ENCODE data around the gene RIMS3.

DNA sequence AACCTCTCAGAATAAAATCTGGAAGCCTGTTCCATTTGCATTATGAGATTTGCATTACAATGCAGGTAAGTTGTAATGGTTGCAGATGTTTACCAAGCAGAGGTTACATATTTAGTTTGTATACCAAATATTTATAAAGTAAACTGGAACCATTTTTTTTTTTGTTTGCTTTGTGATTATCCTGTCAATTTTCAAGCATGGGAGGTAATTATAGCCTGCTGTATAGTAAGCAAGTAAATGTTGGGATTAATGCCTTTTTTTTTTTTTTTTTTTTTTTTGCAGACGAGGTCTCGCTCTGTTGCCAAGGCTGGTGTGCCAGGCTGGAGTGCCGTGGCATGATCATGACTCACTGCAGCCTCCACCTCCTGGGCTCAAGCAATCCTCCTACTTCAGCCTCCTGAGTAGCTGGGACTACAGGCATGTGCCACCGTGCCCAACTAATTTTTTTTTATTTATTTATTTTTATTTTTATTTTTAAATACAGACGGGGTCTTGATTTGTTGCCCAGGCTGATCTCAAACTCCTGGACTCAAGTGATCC lies 47.0 kb upstream of the RIMS3 start:
- TF ChIP-seq, protein P1, sequence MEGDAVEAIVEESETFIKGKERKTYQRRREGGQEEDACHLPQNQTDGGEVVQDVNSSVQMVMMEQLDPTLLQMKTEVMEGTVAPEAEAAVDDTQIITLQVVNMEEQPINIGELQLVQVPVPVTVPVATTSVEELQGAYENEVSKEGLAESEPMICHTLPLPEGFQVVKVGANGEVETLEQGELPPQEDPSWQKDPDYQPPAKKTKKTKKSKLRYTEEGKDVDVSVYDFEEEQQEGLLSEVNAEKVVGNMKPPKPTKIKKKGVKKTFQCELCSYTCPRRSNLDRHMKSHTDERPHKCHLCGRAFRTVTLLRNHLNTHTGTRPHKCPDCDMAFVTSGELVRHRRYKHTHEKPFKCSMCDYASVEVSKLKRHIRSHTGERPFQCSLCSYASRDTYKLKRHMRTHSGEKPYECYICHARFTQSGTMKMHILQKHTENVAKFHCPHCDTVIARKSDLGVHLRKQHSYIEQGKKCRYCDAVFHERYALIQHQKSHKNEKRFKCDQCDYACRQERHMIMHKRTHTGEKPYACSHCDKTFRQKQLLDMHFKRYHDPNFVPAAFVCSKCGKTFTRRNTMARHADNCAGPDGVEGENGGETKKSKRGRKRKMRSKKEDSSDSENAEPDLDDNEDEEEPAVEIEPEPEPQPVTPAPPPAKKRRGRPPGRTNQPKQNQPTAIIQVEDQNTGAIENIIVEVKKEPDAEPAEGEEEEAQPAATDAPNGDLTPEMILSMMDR (IDR thresholded peaks at IDR 0.05; ENCODE audit: poor library complexity) = no peak
- no peak for TF ChIP-seq EZH2 (IDR thresholded peaks at IDR 0.05; ENCODE audit: borderline replicate concordance)
